ENCODE data around the gene SLC30A5. TPM values are rescaled to one million over a fixed set of nuclear protein-coding genes. Genes with fewer than 3 reads are reported as not detected.

SLC30A5 gene
- total RNA-seq, 1 donor from 2014 or later: 30.2 TPM

DNA sequence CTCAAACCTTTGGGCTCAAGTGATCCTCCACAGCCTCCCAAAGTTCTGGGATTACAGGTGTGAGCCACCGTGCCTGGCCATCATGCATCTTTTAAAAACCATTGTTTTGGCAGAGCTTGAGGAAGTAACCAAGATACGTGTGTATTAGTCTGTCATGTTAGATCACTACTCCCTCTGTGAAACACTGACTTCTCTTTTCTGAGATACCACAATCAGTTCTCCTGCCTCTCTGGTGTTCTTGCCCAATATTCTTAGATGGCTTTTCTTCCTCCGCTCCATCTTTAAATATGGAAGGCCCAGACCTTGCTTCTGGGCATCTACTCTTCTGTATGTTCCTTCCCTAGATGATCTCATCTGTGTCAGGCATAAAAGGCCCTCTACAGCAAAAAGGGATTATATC is 58.9 kb downstream of the SLC30A5 start:
- intact Hi-C loops (cut with micrococcal nuclease): no loop called here
- ATAC-seq (no peak), DNase-seq (no peak)

DNA sequence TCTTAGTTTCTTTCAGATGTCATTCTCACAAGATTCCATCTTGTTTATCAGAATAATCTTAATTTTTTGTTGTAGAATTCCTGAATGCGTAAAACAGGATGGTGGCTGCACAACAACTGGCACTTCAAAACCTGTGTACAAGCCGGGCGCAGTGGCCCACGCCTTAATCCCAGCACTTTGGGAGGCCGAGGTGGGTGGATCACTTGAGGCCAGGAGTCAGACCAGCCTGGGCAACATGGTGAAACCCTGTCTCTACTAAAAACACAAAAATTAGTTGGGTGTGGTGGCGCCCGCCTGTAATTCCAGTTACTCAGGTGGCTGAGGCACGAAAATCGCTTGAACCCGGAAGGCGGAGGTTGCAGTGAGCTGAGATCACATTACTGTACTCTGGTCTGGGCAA is 62.6 kb downstream of the SLC30A5 start:
- DNase-seq (no peak), ATAC-seq (no peak)
- intact Hi-C loops (cut with micrococcal nuclease): no loop called here

DNA sequence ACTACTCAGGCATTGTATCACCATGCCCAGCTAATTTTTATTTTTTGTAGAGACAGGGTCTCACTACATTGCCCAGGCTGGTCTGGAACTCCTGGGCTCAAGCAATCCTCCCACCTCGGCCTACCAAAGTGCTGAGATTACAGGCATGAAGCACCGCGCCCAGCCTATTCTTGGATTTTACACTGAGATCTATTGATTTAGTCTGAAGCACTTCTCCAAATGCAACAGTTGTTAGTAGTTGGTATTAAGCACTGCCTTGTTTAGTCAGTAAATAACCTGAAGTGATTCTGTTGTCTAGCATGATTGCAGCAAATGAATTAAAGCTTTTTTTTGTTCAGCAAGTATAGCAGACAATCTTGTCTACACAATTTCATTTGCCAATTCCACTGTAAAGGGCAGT is 64.2 kb downstream of the SLC30A5 start:
- DNase-seq: no peak
- intact Hi-C loops (cut with micrococcal nuclease): no loop called here
- no peak for ATAC-seq

DNA sequence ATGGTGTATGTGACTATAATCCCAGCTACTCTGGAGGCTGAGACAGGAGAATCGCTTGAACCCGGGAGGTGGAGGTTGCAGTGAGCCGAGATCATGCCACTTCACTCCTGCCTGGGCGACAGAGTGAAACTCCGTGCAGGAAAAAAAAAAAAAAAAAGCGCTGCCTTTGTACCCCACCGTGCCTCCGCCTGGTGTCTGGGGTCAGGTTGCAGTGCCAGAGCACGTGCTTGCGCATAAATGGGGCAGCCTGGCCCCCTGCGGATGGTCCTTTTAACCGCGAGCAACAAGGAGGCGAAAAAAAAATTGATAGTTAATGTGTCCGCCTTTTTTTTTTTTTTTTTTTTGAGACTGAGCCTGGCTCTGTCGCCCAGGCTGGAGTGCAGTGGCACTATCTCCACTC is 66.8 kb downstream of the SLC30A5 start:
- DNase-seq: no peak
- intact Hi-C loops (cut with micrococcal nuclease): no loop called here
- ATAC-seq: no peak

DNA sequence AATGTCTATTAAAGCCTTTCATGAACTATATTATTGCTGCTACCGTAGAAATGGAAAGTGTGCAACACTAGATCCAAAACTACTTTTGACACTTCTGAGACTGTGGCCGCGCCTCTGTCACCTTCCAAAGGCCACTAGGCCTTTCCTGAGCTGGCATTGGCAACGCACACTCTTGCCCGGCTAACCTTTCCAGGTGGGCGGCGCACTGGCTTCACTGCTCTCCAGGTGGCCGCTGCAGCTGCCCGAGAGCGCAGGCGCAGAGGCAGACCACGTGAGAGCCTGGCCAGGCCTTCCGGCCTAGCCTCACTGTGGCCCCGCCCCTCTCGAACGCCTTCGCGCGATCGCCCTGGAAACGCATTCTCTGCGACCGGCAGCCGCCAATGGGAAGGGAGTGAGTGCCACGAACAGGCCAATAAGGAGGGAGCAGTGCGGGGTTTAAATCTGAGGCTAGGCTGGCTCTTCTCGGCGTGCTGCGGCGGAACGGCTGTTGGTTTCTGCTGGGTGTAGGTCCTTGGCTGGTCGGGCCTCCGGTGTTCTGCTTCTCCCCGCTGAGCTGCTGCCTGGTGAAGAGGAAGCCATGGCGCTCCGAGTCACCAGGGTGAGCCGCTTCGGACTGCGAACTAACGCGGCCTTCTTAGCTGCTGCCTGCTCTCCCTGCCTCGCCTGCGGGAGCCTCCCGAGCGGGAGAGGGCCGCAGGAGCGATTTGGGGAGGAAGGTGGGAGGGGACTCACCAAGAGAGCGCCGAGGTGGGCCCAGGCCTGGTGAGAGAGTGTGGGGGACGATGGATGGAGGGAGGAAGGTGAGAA is 73.1 kb downstream of the SLC30A5 start, which contains the start of gene CCNB1:
Gene CCNB1 (plus strand): TSS at position 465 of the 807 bp plus-strand sequence. CDS start 113 bp downstream, at position 578.
- intact Hi-C loops (cut with micrococcal nuclease): no loop called here
- ATAC-seq (peak; percentile 100), DNase-seq (peak; percentile 98)

DNA sequence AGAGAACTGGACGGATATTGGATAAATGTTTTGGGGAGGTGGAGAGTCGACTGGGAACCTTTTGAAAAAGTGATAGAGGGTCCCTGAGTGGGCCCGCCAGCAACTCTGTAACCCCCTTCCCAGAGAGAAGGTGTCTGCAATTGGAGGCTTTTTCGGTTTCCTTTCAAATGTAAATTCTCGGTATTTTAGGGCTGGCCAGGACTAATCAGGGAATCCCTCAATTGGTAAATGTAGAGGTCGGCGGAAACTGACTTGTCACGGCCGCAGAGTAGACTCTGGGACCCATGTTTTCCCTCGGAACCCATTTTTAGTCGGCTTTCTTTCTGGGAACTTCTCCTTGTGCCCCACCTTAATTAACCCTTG is 73.7 kb downstream of the SLC30A5 start:
- intact Hi-C loops (cut with micrococcal nuclease): no loop called here
- no peak for DNase-seq
- ATAC-seq: no peak

DNA sequence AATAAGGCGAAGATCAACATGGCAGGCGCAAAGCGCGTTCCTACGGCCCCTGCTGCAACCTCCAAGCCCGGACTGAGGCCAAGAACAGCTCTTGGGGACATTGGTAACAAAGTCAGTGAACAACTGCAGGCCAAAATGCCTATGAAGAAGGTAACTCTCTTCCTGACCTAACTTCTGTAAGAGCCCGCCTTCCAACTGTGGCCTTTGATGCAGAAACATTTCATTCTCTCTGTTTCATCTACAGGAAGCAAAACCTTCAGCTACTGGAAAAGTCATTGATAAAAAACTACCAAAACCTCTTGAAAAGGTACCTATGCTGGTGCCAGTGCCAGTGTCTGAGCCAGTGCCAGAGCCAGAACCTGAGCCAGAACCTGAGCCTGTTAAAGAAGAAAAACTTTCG is 74.1 kb downstream of the SLC30A5 start:
- ATAC-seq: no peak
- intact Hi-C loops (cut with micrococcal nuclease): no loop called here
- DNase-seq: no peak

DNA sequence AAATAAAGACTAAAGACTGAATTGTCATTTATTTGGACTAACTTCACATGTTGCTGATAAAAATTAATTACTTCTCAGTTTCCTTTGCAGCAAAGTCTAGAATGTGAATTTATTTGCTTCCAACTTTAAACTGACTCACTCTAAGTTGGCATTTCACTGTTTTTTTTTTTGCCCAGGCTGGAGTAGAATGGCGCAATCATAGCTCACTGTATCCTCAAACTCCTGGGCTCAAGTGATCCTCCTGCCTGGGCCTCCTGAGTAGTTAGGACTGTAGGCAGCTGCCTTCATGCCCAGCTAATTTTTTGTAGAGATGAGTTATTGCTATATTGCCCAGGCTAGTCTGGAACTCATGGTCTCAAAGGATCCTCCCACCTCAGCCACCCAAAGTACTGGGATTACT is 76.7 kb downstream of the SLC30A5 start:
- DNase-seq (no peak), ATAC-seq (no peak)
- intact Hi-C loops (cut with micrococcal nuclease): no loop called here

DNA sequence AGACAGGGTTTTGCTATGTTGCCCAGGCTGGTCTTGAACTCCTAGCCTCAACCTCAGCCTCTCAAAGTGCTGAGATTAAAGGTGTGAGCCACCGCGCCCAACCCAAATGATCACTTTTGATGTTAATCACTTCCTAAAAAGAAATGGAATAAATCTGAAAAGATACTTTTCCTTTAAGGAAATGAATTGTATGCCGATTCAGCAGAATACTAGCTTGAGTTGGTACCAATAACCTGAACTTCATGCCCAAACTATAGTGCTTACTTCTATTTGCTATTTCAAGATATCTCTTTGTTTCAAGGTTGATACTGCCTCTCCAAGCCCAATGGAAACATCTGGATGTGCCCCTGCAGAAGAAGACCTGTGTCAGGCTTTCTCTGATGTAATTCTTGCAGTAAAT is 77.2 kb downstream of the SLC30A5 start:
- no peak for DNase-seq
- ATAC-seq: no peak
- intact Hi-C loops (cut with micrococcal nuclease): no loop called here

Other genes starting within 250 kb of the SLC30A5 start
- 4.0 TPM for gene CCNB1, start 73.1 kb downstream of the SLC30A5 start, total RNA-seq
- 3.5 TPM for gene CENPH, start 95.6 kb downstream of the SLC30A5 start, total RNA-seq
- 12.9 TPM for gene CDK7, start 140.9 kb downstream of the SLC30A5 start, total RNA-seq
- 2.9 TPM for gene CCDC125, start 238.8 kb downstream of the SLC30A5 start, total RNA-seq